PC-9 (cell line): Measurements from ENCODE around the gene AP5B1. TPM values are rescaled to one million over a fixed set of nuclear protein-coding genes. Genes with fewer than 3 reads are reported as not detected.
"Not testable (repeated sequence)": the region's sequence is repeated elsewhere in the genome, so short reads cannot be mapped to it uniquely, and the experiment has no call there.

Experiments
- BruUV-seq: library from RNA; stranded (reverse); fragments of 400-500 nt; replicated peaks from 2 replicates; lab custom pipeline; 2021; lab: Mats Ljungman, UMichigan
- CTCF ChIA-PET: fragments of 300-600 bp; sonication (Branson Sonifier 250); formaldehyde crosslinking; loops from one replicate; lab custom pipeline; 2022; ENCODE audit warnings: antibody characterized with exemption; lab: Charles Lee
- POLR2A ChIA-PET: fragments of 300-600 bp; sonication (Branson Sonifier 250); formaldehyde crosslinking; loops from one replicate; lab custom pipeline; 2022; ENCODE audit warnings: antibody characterized with exemption; ENCODE audit not compliant: unreplicated experiment; lab: Charles Lee
- DNase-seq, 2 experiments: peaks; one replicate each; pipeline versions ENCODE4 v3.0.0 to v3.0.0-alpha.2; 2015 to 2022; ENCODE audit warnings: mixed read lengths in 1 of 2
- H2AFZ ChIP-seq: fragments of 200-600 bp; sonication (generic); 2 replicates; pipeline ENCODE4 v1.8.1; 2017; ENCODE audit warnings: antibody characterized with exemption
- H3F3A ChIP-seq: fragments of 200-600 bp; sonication (generic); 2 replicates; pipeline ENCODE4 v1.8.1; 2017; ENCODE audit warnings: antibody characterized with exemption, mild to moderate bottlenecking, low read depth; ENCODE audit not compliant: insufficient read depth
- H3K27ac ChIP-seq: fragments of 200-600 bp; sonication (generic); 2 replicates; pipeline ENCODE4 v1.6.1; 2016; ENCODE audit warnings: mixed run types
- H3K27me3 ChIP-seq: fragments of 200-600 bp; sonication (generic); 2 replicates; pipeline ENCODE4 v1.6.1; 2016; ENCODE audit warnings: low read depth, mixed run types; ENCODE audit not compliant: insufficient read depth
- H3K36me3 ChIP-seq: fragments of 200-600 bp; sonication (generic); 2 replicates; pipeline ENCODE4 v1.6.1; 2016; ENCODE audit warnings: low read depth, mixed run types
- H3K4me1 ChIP-seq: fragments of 200-600 bp; sonication (generic); replicated peaks from 2 replicates; pipeline ENCODE4 v1.6.1; 2016; ENCODE audit warnings: mixed run types; ENCODE audit not compliant: insufficient read depth
- H3K4me2 ChIP-seq: fragments of 200-600 bp; sonication (generic); 2 replicates; pipeline ENCODE4 v1.6.1; 2017; ENCODE audit warnings: mixed run types
- H3K4me3 ChIP-seq: fragments of 200-600 bp; sonication (generic); 2 replicates; pipeline ENCODE4 v1.6.1; 2016; ENCODE audit warnings: mixed run types
- H3K79me2 ChIP-seq: fragments of 200-600 bp; sonication (generic); 2 replicates; pipeline ENCODE4 v1.6.1; 2017; ENCODE audit warnings: low read depth, mixed run types
- H3K9me2 ChIP-seq: fragments of 200-600 bp; sonication (generic); 2 replicates; pipeline ENCODE4 v1.8.1; 2017; ENCODE audit warnings: mild to moderate bottlenecking; ENCODE audit not compliant: insufficient read depth
- H3K9me3 ChIP-seq: fragments of 200-600 bp; sonication (generic); 2 replicates; pipeline ENCODE4 v1.8.1; 2016; ENCODE audit warnings: low read depth; ENCODE audit not compliant: insufficient read depth
- H4K20me1 ChIP-seq: fragments of 200-600 bp; sonication (generic); 2 replicates; pipeline ENCODE4 v1.8.1; 2017; ENCODE audit not compliant: insufficient read depth
- EZH2 ChIP-seq: fragments of 200-600 bp; sonication (generic); IDR thresholded peaks from 2 replicates; pipeline ENCODE4 v1.8.0; 2017; ENCODE audit warnings: antibody characterized with exemption, low read depth
- intact Hi-C: fragments of 100-400 bp; cut with micrococcal nuclease; formaldehyde crosslinking; loops from one replicate; pipeline ENCODE4 v1.10.0; 2022; ENCODE audit not compliant: unreplicated experiment
- total RNA-seq: library from RNA; stranded (reverse); gene quantifications from 2 replicates; pipeline ENCODE4 v1.2.3, GENCODE V29; 2021
- TF ChIP-seq, protein P1 (sequence below): fragments of 200-600 bp; sonication (generic); conservative IDR thresholded peaks from 2 replicates; pipeline ENCODE4 v1.6.1; 2017; ENCODE audit warnings: mixed run types, antibody characterized with exemption, mild to moderate bottlenecking, moderate library complexity

Gene AP5B1
- total RNA-seq, 1 experiment from 2014 or later: 20.8 TPM

- Histone ChIP-seq H3K4me2 (no peak overlapping the region), H3K9me2 (no peaks in the 10 kb centered on the region), H3K27ac (no peak overlapping the region), H3K9me3 (peaks cover 3% of the 10 kb centered on the region; the same call in 1 of the 2 replicates), H3K79me2 (no peaks in the 10 kb centered on the region), H4K20me1 (no peaks in the 10 kb centered on the region), H3K4me1 (peaks cover 28% of the 10 kb centered on the region), H2AFZ (no peak overlapping the region), H3K36me3 (no peaks in the 10 kb centered on the region), H3K27me3 (no peaks in the 10 kb centered on the region), H3F3A (peaks cover 32% of the 10 kb centered on the region; the same call in 1 of the 2 replicates), H3K4me3 (no peak overlapping the region)
- ChIA-PET POLR2A (no interaction called here), CTCF (interaction anchor here (0.6 to 0.9 kb wide), 4 partner anchors 29 to 175 kb away, joined by 3 to 8 read pairs (median 4); partner anchors contain the start of gene KCNK7)
- BruUV-seq: no TSS peak
- TF ChIP-seq EZH2: no peak
- TF ChIP-seq, protein P1, sequence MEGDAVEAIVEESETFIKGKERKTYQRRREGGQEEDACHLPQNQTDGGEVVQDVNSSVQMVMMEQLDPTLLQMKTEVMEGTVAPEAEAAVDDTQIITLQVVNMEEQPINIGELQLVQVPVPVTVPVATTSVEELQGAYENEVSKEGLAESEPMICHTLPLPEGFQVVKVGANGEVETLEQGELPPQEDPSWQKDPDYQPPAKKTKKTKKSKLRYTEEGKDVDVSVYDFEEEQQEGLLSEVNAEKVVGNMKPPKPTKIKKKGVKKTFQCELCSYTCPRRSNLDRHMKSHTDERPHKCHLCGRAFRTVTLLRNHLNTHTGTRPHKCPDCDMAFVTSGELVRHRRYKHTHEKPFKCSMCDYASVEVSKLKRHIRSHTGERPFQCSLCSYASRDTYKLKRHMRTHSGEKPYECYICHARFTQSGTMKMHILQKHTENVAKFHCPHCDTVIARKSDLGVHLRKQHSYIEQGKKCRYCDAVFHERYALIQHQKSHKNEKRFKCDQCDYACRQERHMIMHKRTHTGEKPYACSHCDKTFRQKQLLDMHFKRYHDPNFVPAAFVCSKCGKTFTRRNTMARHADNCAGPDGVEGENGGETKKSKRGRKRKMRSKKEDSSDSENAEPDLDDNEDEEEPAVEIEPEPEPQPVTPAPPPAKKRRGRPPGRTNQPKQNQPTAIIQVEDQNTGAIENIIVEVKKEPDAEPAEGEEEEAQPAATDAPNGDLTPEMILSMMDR: no peak
- no peak for DNase-seq
- intact Hi-C loops: no loop called here
Measured at GRCh38 chr11:65770951-65771567, 9.7 kb downstream of the AP5B1 start.

DNA sequence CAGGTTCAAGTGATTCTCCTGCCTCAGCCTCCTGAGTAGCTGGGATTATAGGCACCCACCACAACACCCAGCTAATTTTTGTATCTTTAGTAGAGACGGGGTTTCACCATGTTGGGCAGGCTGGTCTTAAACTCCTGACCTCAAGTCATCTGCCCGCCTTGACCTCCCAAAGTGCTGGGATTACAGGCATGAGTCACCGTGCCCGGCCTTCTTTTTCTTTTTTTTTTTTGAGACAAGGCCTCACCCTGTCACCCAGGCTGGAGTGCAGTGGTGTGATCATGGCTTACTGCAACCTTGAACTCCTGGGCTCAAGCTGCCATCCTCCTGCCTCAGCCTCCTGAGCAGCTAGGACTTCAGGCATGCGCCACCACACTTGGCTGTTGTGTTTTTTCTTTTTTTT is 13.0 kb downstream of the AP5B1 start:
- H3K9me2 ChIP-seq, DNase-seq, H3K79me2 ChIP-seq, BruUV-seq, H4K20me1 ChIP-seq, H2AFZ ChIP-seq, H3K9me3 ChIP-seq, H3K36me3 ChIP-seq, POLR2A ChIA-PET, intact Hi-C loops, H3K4me2 ChIP-seq, H3K27me3 ChIP-seq, H3K4me3 ChIP-seq, H3K27ac ChIP-seq: not testable (repeated sequence)
- CTCF ChIA-PET: interaction anchor here (0.6 to 0.7 kb wide), 5 partner anchors 9 to 1445 kb away, joined by 3 to 4 read pairs (median 3); no protein-coding TSS in a partner anchor
- Histone ChIP-seq H3F3A (peaks cover 28% of the 10 kb centered on the region; the same call in 1 of the 2 replicates), H3K4me1 (peaks cover 20% of the 10 kb centered on the region)

- no peak for TF ChIP-seq EZH2
- TF ChIP-seq, protein P1: no peak
- Histone ChIP-seq H2AFZ (no peak overlapping the region), H3K79me2 (no peaks in the 10 kb centered on the region), H3K9me2 (no peaks in the 10 kb centered on the region), H3K9me3 (peaks cover 3% of the 10 kb centered on the region; the same call in 1 of the 2 replicates), H3K4me2 (no peak overlapping the region), H3K4me3 (no peak overlapping the region), H3K36me3 (no peaks in the 10 kb centered on the region), H3K4me1 (peaks cover 20% of the 10 kb centered on the region), H3K27ac (no peak overlapping the region), H4K20me1 (no peaks in the 10 kb centered on the region), H3F3A (peaks cover 28% of the 10 kb centered on the region; the same call in 1 of the 2 replicates), H3K27me3 (no peaks in the 10 kb centered on the region)
- ChIA-PET POLR2A (no interaction called here), CTCF (interaction anchor here (0.6 to 0.7 kb wide), 5 partner anchors 9 to 1446 kb away, joined by 3 to 4 read pairs (median 3); no protein-coding TSS in a partner anchor)
- intact Hi-C loops: no loop called here
- BruUV-seq: no TSS peak
- DNase-seq: no peak
Measured at GRCh38 chr11:65767406-65767805, 13.4 kb downstream of the AP5B1 start.
